Diencephalon (tissue), 1 donor: Measurements from ENCODE around the gene IGFBPL1. TPM values are rescaled to one million over a fixed set of nuclear protein-coding genes. Genes with fewer than 3 reads are reported as not detected.

Source experiments
- total RNA-seq: library from RNA; depleted of rRNA; stranded (reverse); fragments of >200 nt; gene quantifications from one replicate; pipeline ENCODE4 v1.2.3, GENCODE V29; 2014

IGFBPL1 gene
- total RNA-seq = 38.3 TPM

GRCh38 chr9:38423973-38424843, at the start of gene IGFBPL1:
Gene IGFBPL1, minus strand, starts transcription at chr9:38424454. Its CDS starts 30 bp downstream, at chr9:38424424.

GRCh38 chr9:38392235-38393127, 31.8 kb downstream of the IGFBPL1 start, which contains the start of gene ALDH1B1:
Gene ALDH1B1, plus strand, starts transcription at chr9:38392702. Its CDS starts 3,047 bp downstream, at chr9:38395749.

Other genes starting within 250 kb of the IGFBPL1 start
- gene ALDH1B1, start 31.8 kb downstream of the IGFBPL1 start, total RNA-seq = 21.0 TPM
- gene ANKRD18A, start 196.1 kb upstream of the IGFBPL1 start, total RNA-seq = 11.3 TPM